Trophoblast cell (in vitro differentiated cells and primary cell): ENCODE data around the gene SCGB3A2.
A peak's percentile ranks its signal among the peaks of the same experiment; 100 is the strongest.

Source experiments
- DNase-seq, 2 donors: peaks; one replicate each; pipeline ENCODE4 v3.0.0-alpha.2; 2016
- H2AFZ ChIP-seq: 2 replicates; pipeline ENCODE4 v1.6.1; 2013; ENCODE audit warnings: low read length, moderate library complexity, mild to moderate bottlenecking; ENCODE audit not compliant: insufficient read depth, poor library complexity
- H2AK5ac ChIP-seq: 2 replicates; pipeline ENCODE4 v1.6.1; 2013; ENCODE audit warnings: mild to moderate bottlenecking, low read length
- H2BK120ac ChIP-seq: 2 replicates; pipeline ENCODE4 v1.6.1; 2013; ENCODE audit warnings: low read length, mild to moderate bottlenecking, moderate library complexity; ENCODE audit not compliant: insufficient read depth, poor library complexity
- H2BK12ac ChIP-seq: 2 replicates; pipeline ENCODE4 v1.6.1; 2013; ENCODE audit warnings: mild to moderate bottlenecking, low read length, moderate library complexity
- H2BK5ac ChIP-seq: 2 replicates; pipeline ENCODE4 v1.6.1; 2013; ENCODE audit warnings: low read length, low read depth, moderate library complexity, mild to moderate bottlenecking; ENCODE audit not compliant: poor library complexity
- H3K14ac ChIP-seq: 2 replicates; pipeline ENCODE4 v1.6.1; 2013; ENCODE audit warnings: mild to moderate bottlenecking, low read length
- H3K18ac ChIP-seq: 2 replicates; pipeline ENCODE4 v1.6.1; 2013; ENCODE audit warnings: mild to moderate bottlenecking, low read length
- H3K23ac ChIP-seq: 2 replicates; pipeline ENCODE4 v1.6.1; 2013; ENCODE audit warnings: low read length
- H3K27ac ChIP-seq: 2 replicates; pipeline ENCODE4 v1.5.1; 2013; ENCODE audit warnings: low read depth, mild to moderate bottlenecking, inconsistent platforms, low read length, moderate library complexity
- H3K27me3 ChIP-seq: 2 replicates; pipeline ENCODE4 v1.6.1; 2013; ENCODE audit warnings: inconsistent platforms, mild to moderate bottlenecking, low read length, moderate library complexity; ENCODE audit not compliant: insufficient read depth
- H3K36me3 ChIP-seq, 2 experiments: 1 replicate in 1 of 2; 2 replicates in 1 of 2; pipeline ENCODE4 v1.6.1; 2013; ENCODE audit warnings: low read length in 2 of 2, mild to moderate bottlenecking in 2 of 2, moderate library complexity in 1 of 2; ENCODE audit not compliant: insufficient read depth in 2 of 2, control insufficient read depth in 1 of 2
- H3K4ac ChIP-seq: 2 replicates; pipeline ENCODE4 v1.6.1; 2013; ENCODE audit warnings: low read depth, mild to moderate bottlenecking, low read length, moderate library complexity
- H3K4me1 ChIP-seq, 2 experiments: 1 replicate in 1 of 2; 2 replicates in 1 of 2; pipeline ENCODE4 v1.6.1; 2013; ENCODE audit warnings: low read length in 2 of 2, mild to moderate bottlenecking in 2 of 2, moderate library complexity in 1 of 2; ENCODE audit not compliant: insufficient read depth in 2 of 2, control insufficient read depth in 1 of 2
- H3K4me2 ChIP-seq: 2 replicates; pipeline ENCODE4 v1.6.1; 2013; ENCODE audit warnings: inconsistent platforms, mild to moderate bottlenecking, low read length, moderate library complexity
- H3K4me3 ChIP-seq: 2 replicates; pipeline ENCODE4 v1.5.1; 2013; ENCODE audit warnings: mild to moderate bottlenecking, low read depth, low read length, inconsistent platforms
- H3K79me1 ChIP-seq: one replicate; pipeline ENCODE4 v1.6.1; 2013; ENCODE audit warnings: low read length
- H3K79me2 ChIP-seq: 2 replicates; pipeline ENCODE4 v1.6.1; 2013; ENCODE audit warnings: low read length, mild to moderate bottlenecking; ENCODE audit not compliant: control insufficient read depth, insufficient read depth, poor library complexity
- H3K9ac ChIP-seq: 2 replicates; pipeline ENCODE4 v1.6.1; 2013; ENCODE audit warnings: mild to moderate bottlenecking, low read length
- H3K9me3 ChIP-seq: 2 replicates; pipeline ENCODE4 v1.6.1; 2013; ENCODE audit warnings: low read depth, mild to moderate bottlenecking, control low read depth, inconsistent platforms, low read length; ENCODE audit not compliant: insufficient read depth
- H4K12ac ChIP-seq: 2 replicates; pipeline ENCODE4 v1.6.1; 2013; ENCODE audit warnings: low read depth, mild to moderate bottlenecking, low read length, moderate library complexity
- H4K8ac ChIP-seq: 2 replicates; pipeline ENCODE4 v1.6.1; 2013; ENCODE audit warnings: low read depth, mild to moderate bottlenecking, low read length, moderate library complexity
- H4K91ac ChIP-seq: one replicate; pipeline ENCODE4 v1.6.1; 2013; ENCODE audit warnings: low read depth, mild to moderate bottlenecking, low read length, moderate library complexity
- WGBS: extraction: QIAGEN DNeasy Blood & Tissue Kit; methylation state at CpG from one replicate; pipeline ENCODE4 v1.1.7; 2013; ENCODE audit warnings: missing lambda C conversion rate; ENCODE audit not compliant: insufficient read length, insufficient coverage; ENCODE audit errors: extremely low coverage; 5-methylcytosine and 5-hydroxymethylcytosine counted together

Gene SCGB3A2

DNA sequence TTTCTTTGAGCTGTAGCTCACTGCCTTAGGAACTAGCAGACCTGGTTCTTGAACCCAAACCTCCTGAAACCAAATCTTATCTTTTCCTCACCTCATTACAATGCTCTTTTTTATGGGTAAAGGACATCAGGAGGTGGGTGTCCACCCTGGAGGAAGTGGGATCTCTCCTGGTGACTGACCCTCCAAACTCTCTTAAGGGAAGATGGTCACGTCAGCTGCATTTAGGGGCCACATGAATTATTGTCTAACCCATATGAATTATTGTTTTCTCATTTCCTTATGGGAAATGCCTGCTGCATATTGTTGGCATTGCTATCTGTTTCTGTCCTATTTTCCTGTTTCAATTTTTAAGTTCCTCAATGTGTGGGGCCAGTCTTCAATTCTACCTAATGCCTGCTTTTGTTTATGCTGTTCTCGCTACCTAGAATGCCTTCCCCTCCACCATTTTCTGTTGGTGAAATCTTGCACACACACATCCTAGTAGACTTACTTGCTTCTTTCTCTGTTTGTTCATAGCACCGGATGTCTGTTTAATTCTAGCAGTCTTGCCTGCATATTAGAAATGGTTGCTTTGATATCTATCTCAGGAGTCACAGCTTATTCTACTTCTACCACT is 25.0 kb upstream of the SCGB3A2 start:
- peaks cover 2% of the 10 kb centered on the region for H3K9me3 ChIP-seq
- no peak overlapping the region for H3K27ac ChIP-seq
- no peak overlapping the region for H3K4me2 ChIP-seq
- H3K79me1 ChIP-seq = no peaks in the 10 kb centered on the region
- no peak overlapping the region for H4K8ac ChIP-seq
- no peak overlapping the region for H3K4ac ChIP-seq
- no peak overlapping the region for H3K18ac ChIP-seq
- no peak overlapping the region for H2BK5ac ChIP-seq
- no peak overlapping the region for H2BK120ac ChIP-seq
- no peak overlapping the region for H3K9ac ChIP-seq
- H3K14ac ChIP-seq = no peak overlapping the region
- H3K4me1 ChIP-seq = peaks cover 0 to 4% of the 10 kb centered on the region in 2 experiments
- H2BK12ac ChIP-seq = peak overlapping the region; percentile 35
- no CpG with 5 or more reads among the region's 3 CpGs for WGBS
- H3K79me2 ChIP-seq = no peaks in the 10 kb centered on the region
- no peak overlapping the region for H4K91ac ChIP-seq
- no peak overlapping the region for H4K12ac ChIP-seq
- no peak overlapping the region for H2AFZ ChIP-seq
- no peak overlapping the region for H3K23ac ChIP-seq
- no peaks in the 10 kb centered on the region for H3K27me3 ChIP-seq
- no peaks in the 10 kb centered on the region for H3K36me3 ChIP-seq
- H2AK5ac ChIP-seq = no peak overlapping the region
- DNase-seq = no peak
- H3K4me3 ChIP-seq = no peak overlapping the region

- WGBS = no CpG with 5 or more reads among the region's 3 CpGs
- H3K4me1 ChIP-seq = no peaks in the 10 kb centered on the region
Observed at GRCh38 chr5:147854331-147854730, 24.2 kb upstream of the SCGB3A2 start.

GRCh38 chr5:147854894-147855773 is 23.4 kb upstream of the SCGB3A2 start:
- Histone ChIP-seq H2BK5ac (no peak overlapping the region), H3K4me2 (no peak overlapping the region), H3K27ac (no peak overlapping the region), H3K4me1 (no peaks in the 10 kb centered on the region), H3K79me2 (no peaks in the 10 kb centered on the region), H2AK5ac (no peak overlapping the region), H3K27me3 (no peaks in the 10 kb centered on the region), H3K18ac (no peak overlapping the region), H2BK12ac (no peak overlapping the region), H3K4ac (no peak overlapping the region), H3K4me3 (no peak overlapping the region), H3K23ac (no peak overlapping the region), H3K36me3 (no peaks in the 10 kb centered on the region), H3K9ac (no peak overlapping the region), H3K14ac (no peak overlapping the region), H2AFZ (no peak overlapping the region), H3K9me3 (peaks cover 2% of the 10 kb centered on the region), H4K12ac (no peak overlapping the region), H3K79me1 (no peaks in the 10 kb centered on the region), H2BK120ac (no peak overlapping the region), H4K91ac (no peak overlapping the region), H4K8ac (no peak overlapping the region)
- 100% methylated on average over 1 of the region's 11 CpGs for WGBS
- no peak for DNase-seq

More at GRCh38 chr5:147854331-147854730, 24.2 kb upstream of the SCGB3A2 start:
- no peak overlapping the region for H3K4ac ChIP-seq
- no peak overlapping the region for H3K23ac ChIP-seq
- H3K9me3 ChIP-seq = peaks cover 2% of the 10 kb centered on the region
- H4K12ac ChIP-seq = no peak overlapping the region
- H2AFZ ChIP-seq = no peak overlapping the region
- no peak overlapping the region for H2BK120ac ChIP-seq
- H4K8ac ChIP-seq = no peak overlapping the region
- no peaks in the 10 kb centered on the region for H3K79me2 ChIP-seq
- H3K36me3 ChIP-seq = no peaks in the 10 kb centered on the region
- no peak overlapping the region for H3K18ac ChIP-seq
- H2BK5ac ChIP-seq = no peak overlapping the region
- no peak overlapping the region for H3K14ac ChIP-seq
- H2BK12ac ChIP-seq = no peak overlapping the region
- no peaks in the 10 kb centered on the region for H3K27me3 ChIP-seq
- no peak overlapping the region for H3K27ac ChIP-seq
- no peak for DNase-seq
- no peak overlapping the region for H3K4me3 ChIP-seq
- no peak overlapping the region for H3K9ac ChIP-seq
- H4K91ac ChIP-seq = no peak overlapping the region
- H3K79me1 ChIP-seq = no peaks in the 10 kb centered on the region
- no peak overlapping the region for H2AK5ac ChIP-seq
- no peak overlapping the region for H3K4me2 ChIP-seq

GRCh38 chr5:147855774-147856069 is 22.8 kb upstream of the SCGB3A2 start:
- no peak overlapping the region for H3K18ac ChIP-seq
- no peak overlapping the region for H3K14ac ChIP-seq
- H2AFZ ChIP-seq = no peak overlapping the region
- no peak overlapping the region for H2BK12ac ChIP-seq
- peaks cover 2% of the 10 kb centered on the region for H3K9me3 ChIP-seq
- no peak overlapping the region for H3K4me3 ChIP-seq
- WGBS = no CpG with 5 or more reads among the region's 4 CpGs
- H2AK5ac ChIP-seq = no peak overlapping the region
- no peaks in the 10 kb centered on the region for H3K36me3 ChIP-seq
- no peak overlapping the region for H4K8ac ChIP-seq
- H3K27ac ChIP-seq = no peak overlapping the region
- H3K4ac ChIP-seq = no peak overlapping the region
- H3K79me1 ChIP-seq = no peaks in the 10 kb centered on the region
- H2BK5ac ChIP-seq = no peak overlapping the region
- H3K79me2 ChIP-seq = no peaks in the 10 kb centered on the region
- no peak overlapping the region for H4K12ac ChIP-seq
- no peak overlapping the region for H3K23ac ChIP-seq
- no peak overlapping the region for H3K4me2 ChIP-seq
- no peak overlapping the region for H2BK120ac ChIP-seq
- no peak overlapping the region for H3K9ac ChIP-seq
- no peaks in the 10 kb centered on the region for H3K4me1 ChIP-seq
- H4K91ac ChIP-seq = no peak overlapping the region
- no peak for DNase-seq
- H3K27me3 ChIP-seq = no peaks in the 10 kb centered on the region
